Uterus (tissue), 4 donors: ENCODE measurements around the gene CHAD. TPM values are rescaled to one million over a fixed set of nuclear protein-coding genes. Genes with fewer than 3 reads are reported as not detected.

Experiments
- DNase-seq, 2 donors: peaks; one replicate each; pipeline ENCODE4 v3.0.0-alpha.2; 2019 to 2020
- H3K27ac ChIP-seq, 2 donors: fragments of 200-600 bp; sonication (generic); 1 replicate in 1 of 2; 2 replicates in 1 of 2; pipeline ENCODE4 v1.5.1; 2016 to 2018
- H3K27me3 ChIP-seq, 2 donors: fragments of 200-600 bp; sonication (generic); one replicate each; pipeline ENCODE4 v1.5.1; 2018 to 2019; ENCODE audit warnings: control low read depth in 1 of 2
- H3K36me3 ChIP-seq, 2 donors: fragments of 200-600 bp; sonication (generic); one replicate each; pipeline ENCODE4 v1.5.1; 2019; ENCODE audit warnings: control low read depth in 1 of 2
- H3K4me1 ChIP-seq, 2 donors: fragments of 200-600 bp; sonication (generic); one replicate each; pipeline ENCODE4 v1.5.1; 2018 to 2019; ENCODE audit warnings: control low read depth in 1 of 2
- H3K4me3 ChIP-seq, 2 donors: fragments of 200-600 bp; sonication (generic); 1 replicate in 1 of 2; 2 replicates in 1 of 2; pipeline ENCODE4 v1.5.1; 2018 to 2019; ENCODE audit warnings: mild to moderate bottlenecking in 1 of 2
- H3K9me3 ChIP-seq, 2 donors: fragments of 200-600 bp; sonication (generic); one replicate each; pipeline ENCODE4 v1.5.1; 2019; ENCODE audit warnings: control low read depth in 1 of 2
- CTCF ChIP-seq, 4 experiments: fragments of 200-600 bp in 2 of 4; fragments of 450-650 bp in 2 of 4; sonication (generic) in 2 of 4; IDR thresholded peaks; one replicate each; pipeline ENCODE4 v1.5.1; 2016 to 2019; ENCODE audit warnings: antibody characterized with exemption in 4 of 4, mild to moderate bottlenecking in 2 of 4, moderate library complexity in 1 of 4
- POLR2A ChIP-seq, 2 donors: fragments of 450-650 bp; IDR thresholded peaks; one replicate each; pipeline ENCODE4 v1.6.1; 2016; ENCODE audit warnings: antibody characterized with exemption in 2 of 2, mild to moderate bottlenecking in 1 of 2, moderate library complexity in 1 of 2
- intact Hi-C: fragments of 100-400 bp; cut with DNase I; formaldehyde crosslinking; loops from one replicate; pipeline ENCODE4 v1.15.1; 2023; ENCODE audit warnings: low total_unique reads
- total RNA-seq, 4 donors: library from RNA; depleted of rRNA in 3 of 4; stranded (reverse); fragments of >200 nt in 3 of 4; gene quantifications; one replicate each; pipeline versions ENCODE4 v1.1.0 to v1.2.4, GENCODE V29; 2014 to 2023
- donor health status: DM: yes; HTN: yes; CAD: no.

Gene CHAD
- total RNA-seq, 4 donors from 2014 or later: not detected

- no peaks in the 10 kb centered on the region for H3K36me3 ChIP-seq
- no peak for DNase-seq
- no peak overlapping the region for H3K4me3 ChIP-seq
- H3K27ac ChIP-seq: no peak overlapping the region
- TF ChIP-seq CTCF (IDR thresholded peaks at IDR 0.05) (no peak), POLR2A (IDR thresholded peaks at IDR 0.05) (no peak)
- H3K4me1 ChIP-seq: no peaks in the 10 kb centered on the region
- intact Hi-C loops: no loop called here
- H3K27me3 ChIP-seq: no peaks in the 10 kb centered on the region
- no peaks in the 10 kb centered on the region for H3K9me3 ChIP-seq
These were observed 7.7 kb downstream of the CHAD start for GRCh38 chr17:50460831-50461526.

GRCh38 chr17:50459756-50460155 lies 8.9 kb downstream of the CHAD start:
- no peak for DNase-seq
- intact Hi-C loops: no loop called here
- H3K4me1 ChIP-seq: no peaks in the 10 kb centered on the region
- TF ChIP-seq POLR2A (IDR thresholded peaks at IDR 0.05): no peak
- H3K27ac ChIP-seq: no peak overlapping the region
- H3K36me3 ChIP-seq: no peaks in the 10 kb centered on the region
- H3K9me3 ChIP-seq: no peaks in the 10 kb centered on the region
- no peaks in the 10 kb centered on the region for H3K27me3 ChIP-seq
- no peak overlapping the region for H3K4me3 ChIP-seq

- no peak for DNase-seq
- Histone ChIP-seq H3K36me3 (no peaks in the 10 kb centered on the region), H3K9me3 (no peaks in the 10 kb centered on the region), H3K27ac (no peak overlapping the region), H3K27me3 (no peaks in the 10 kb centered on the region), H3K4me1 (no peaks in the 10 kb centered on the region), H3K4me3 (no peak overlapping the region)
- intact Hi-C loops: no loop called here
- TF ChIP-seq CTCF (IDR thresholded peaks at IDR 0.05) (no peak), POLR2A (IDR thresholded peaks at IDR 0.05) (no peak)
These were observed 9.7 kb downstream of the CHAD start for GRCh38 chr17:50458701-50459676.

GRCh38 chr17:50458270-50458669 lies 10.4 kb downstream of the CHAD start:
- Histone ChIP-seq H3K27ac (no peak overlapping the region), H3K4me3 (no peak overlapping the region), H3K4me1 (no peaks in the 10 kb centered on the region), H3K36me3 (no peaks in the 10 kb centered on the region), H3K9me3 (no peaks in the 10 kb centered on the region), H3K27me3 (no peaks in the 10 kb centered on the region)
- TF ChIP-seq POLR2A (IDR thresholded peaks at IDR 0.05) (no peak), CTCF (IDR thresholded peaks at IDR 0.05) (no peak)
- no peak for DNase-seq
- intact Hi-C loops: no loop called here

- TF ChIP-seq POLR2A (IDR thresholded peaks at IDR 0.05) (no peak), CTCF (IDR thresholded peaks at IDR 0.05) (no peak)
- H3K4me1 ChIP-seq: no peaks in the 10 kb centered on the region
- DNase-seq: no peak
- no peak overlapping the region for H3K4me3 ChIP-seq
- H3K9me3 ChIP-seq: no peaks in the 10 kb centered on the region
- no peak overlapping the region for H3K27ac ChIP-seq
- no peaks in the 10 kb centered on the region for H3K27me3 ChIP-seq
- no peaks in the 10 kb centered on the region for H3K36me3 ChIP-seq
- intact Hi-C loops: no loop called here
These were observed 11.1 kb downstream of the CHAD start for GRCh38 chr17:50457621-50458020.
